Spleen (tissue), 7 donors: ENCODE results near the gene RNF123.

Experiments
- POLR2A ChIP-seq, 3 donors: fragments of 450-650 bp; IDR thresholded peaks; one replicate each; pipeline ENCODE4 v1.5.1; 2017; ENCODE audit warnings: antibody characterized with exemption in 3 of 3, mild to moderate bottlenecking in 1 of 3
- TF ChIP-seq, protein P1 (sequence below), 11 experiments: fragments of 200-600 bp in 7 of 11; fragments of 450-650 bp in 4 of 11; sonication (generic) in 4 of 11; IDR thresholded peaks in 8 of 11; conservative IDR thresholded peaks in 3 of 11; 1 replicate in 7 of 11; 2 replicates in 4 of 11; pipeline versions ENCODE4 v1.4.0 to v1.8.0; 2016 to 2021; ENCODE audit warnings: antibody characterized with exemption in 11 of 11, inconsistent platforms in 4 of 11, mild to moderate bottlenecking in 1 of 11
- donor health status: DM: no; HTN: no; CAD: no; lungs with moderate emphysema.
- donor health status: DM: no; HTN: no; CAD: no.
- donor health status: DM: no; HTN: no; CAD: no.

DNA sequence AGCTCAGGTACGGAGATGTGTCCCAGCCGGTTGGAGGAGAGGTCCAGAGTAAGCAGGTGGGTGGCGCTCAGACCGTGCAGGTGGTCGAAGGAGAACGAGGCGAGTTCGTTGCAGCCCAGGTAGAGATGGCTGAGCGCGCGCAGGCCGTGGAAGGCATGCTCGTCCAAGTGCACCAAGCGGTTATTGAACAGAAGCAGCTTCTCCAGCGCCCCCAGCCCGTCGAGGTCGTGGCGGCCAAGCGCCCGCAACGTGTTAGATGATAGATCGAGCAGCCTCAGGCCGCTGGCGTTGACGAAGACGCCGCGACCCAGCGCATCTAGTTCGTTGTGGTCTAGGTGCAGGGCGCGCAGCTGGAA, 29.5 kb downstream of the RNF123 start:
- TF ChIP-seq, protein P1, sequence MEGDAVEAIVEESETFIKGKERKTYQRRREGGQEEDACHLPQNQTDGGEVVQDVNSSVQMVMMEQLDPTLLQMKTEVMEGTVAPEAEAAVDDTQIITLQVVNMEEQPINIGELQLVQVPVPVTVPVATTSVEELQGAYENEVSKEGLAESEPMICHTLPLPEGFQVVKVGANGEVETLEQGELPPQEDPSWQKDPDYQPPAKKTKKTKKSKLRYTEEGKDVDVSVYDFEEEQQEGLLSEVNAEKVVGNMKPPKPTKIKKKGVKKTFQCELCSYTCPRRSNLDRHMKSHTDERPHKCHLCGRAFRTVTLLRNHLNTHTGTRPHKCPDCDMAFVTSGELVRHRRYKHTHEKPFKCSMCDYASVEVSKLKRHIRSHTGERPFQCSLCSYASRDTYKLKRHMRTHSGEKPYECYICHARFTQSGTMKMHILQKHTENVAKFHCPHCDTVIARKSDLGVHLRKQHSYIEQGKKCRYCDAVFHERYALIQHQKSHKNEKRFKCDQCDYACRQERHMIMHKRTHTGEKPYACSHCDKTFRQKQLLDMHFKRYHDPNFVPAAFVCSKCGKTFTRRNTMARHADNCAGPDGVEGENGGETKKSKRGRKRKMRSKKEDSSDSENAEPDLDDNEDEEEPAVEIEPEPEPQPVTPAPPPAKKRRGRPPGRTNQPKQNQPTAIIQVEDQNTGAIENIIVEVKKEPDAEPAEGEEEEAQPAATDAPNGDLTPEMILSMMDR (IDR thresholded peaks at IDR 0.05 in 8 of 11, conservative IDR thresholded peaks at IDR 0.05 in 3 of 11), result no peak
- TF ChIP-seq POLR2A (IDR thresholded peaks at IDR 0.05), result no peak
